Astrocyte of the spinal cord (primary cell): Measurements from ENCODE around the gene CD101.

ENCODE experiments used
- DNase-seq: peaks from one replicate; pipeline ENCODE4 v3.0.0; 2011; ENCODE audit warnings: low read depth, low spot score
- H3K4me3 ChIP-seq: 2 replicates; pipeline ENCODE4 v1.5.1; 2011; ENCODE audit warnings: low read depth, mild to moderate bottlenecking, low read length, moderate library complexity
- CTCF ChIP-seq: IDR thresholded peaks from 2 replicates; pipeline ENCODE4 v1.5.1; 2012; ENCODE audit warnings: low read depth, mild to moderate bottlenecking, low read length, inconsistent platforms
- in situ Hi-C: cut with HindIII; loops from 2 replicates; pipeline ENCODE4 v1.10.0; 2017; ENCODE audit warnings: low sequenced_read_pairs

The CD101 gene

GRCh38 chr1:117076648-117077047 lies 75.1 kb downstream of the CD101 start:
- DNase-seq: no peak
- TF ChIP-seq CTCF: no peak
- no peak overlapping the region for H3K4me3 ChIP-seq
- in situ Hi-C loops: no loop called here

- DNase-seq: peak; percentile 90
- no peak overlapping the region for H3K4me3 ChIP-seq
- in situ Hi-C loops: no loop called here
- no peak for TF ChIP-seq CTCF
Observed at GRCh38 chr1:117077267-117077666, 75.7 kb downstream of the CD101 start.

- no peak overlapping the region for H3K4me3 ChIP-seq
- no peak for DNase-seq
- in situ Hi-C loops: no loop called here
- no peak for TF ChIP-seq CTCF
Observed at GRCh38 chr1:117079737-117080136, 78.2 kb downstream of the CD101 start.

GRCh38 chr1:117084231-117084630 lies 82.7 kb downstream of the CD101 start:
- TF ChIP-seq CTCF: no peak
- no peak overlapping the region for H3K4me3 ChIP-seq
- in situ Hi-C loops: no loop called here
- no peak for DNase-seq
